MM.1S (cell line): ENCODE data around the gene SLPI.

Experiments
- DNase-seq: peaks from one replicate; pipeline ENCODE4 v3.0.0-alpha.2; 2015
- H2AFZ ChIP-seq: fragments of 300-600 bp; sonication (generic); 2 replicates; pipeline ENCODE4 v1.6.0; 2016; ENCODE audit warnings: antibody characterized with exemption, low read length
- H3F3A ChIP-seq: fragments of 300-600 bp; sonication (generic); 2 replicates; pipeline ENCODE4 v1.6.1; 2016; ENCODE audit warnings: mild to moderate bottlenecking, antibody characterized with exemption, low read length, moderate library complexity, mixed read lengths; ENCODE audit not compliant: insufficient read depth
- H3K27ac ChIP-seq: fragments of 300-600 bp; sonication (generic); 2 replicates; pipeline ENCODE4 v1.5.1; 2016; ENCODE audit warnings: mild to moderate bottlenecking, low read length
- H3K27me3 ChIP-seq: fragments of 300-600 bp; sonication (generic); replicated peaks from 2 replicates; pipeline ENCODE4 v1.6.0; 2016; ENCODE audit warnings: low read length; ENCODE audit not compliant: insufficient read depth
- H3K36me3 ChIP-seq: fragments of 300-600 bp; sonication (generic); replicated peaks from 2 replicates; pipeline ENCODE4 v1.6.1; 2016; ENCODE audit warnings: mild to moderate bottlenecking, low read length, mixed read lengths; ENCODE audit not compliant: insufficient read depth
- H3K4me1 ChIP-seq: fragments of 300-600 bp; sonication (generic); 2 replicates; pipeline ENCODE4 v1.6.1; 2016; ENCODE audit warnings: low read length, mixed read lengths
- H3K4me2 ChIP-seq: fragments of 300-600 bp; sonication (generic); 2 replicates; pipeline ENCODE4 v1.6.0; 2016; ENCODE audit warnings: low read depth, low read length
- H3K4me3 ChIP-seq: fragments of 300-600 bp; sonication (generic); 2 replicates; pipeline ENCODE4 v1.5.1; 2016; ENCODE audit warnings: low read length, mixed read lengths
- H3K79me2 ChIP-seq: fragments of 300-600 bp; sonication (generic); 2 replicates; pipeline ENCODE4 v1.6.1; 2016; ENCODE audit warnings: mixed run types, low read length, mixed read lengths
- H3K9ac ChIP-seq: fragments of 300-600 bp; sonication (generic); 2 replicates; pipeline ENCODE4 v1.6.1; 2016; ENCODE audit warnings: low read length, mixed read lengths
- H3K9me2 ChIP-seq: fragments of 300-600 bp; sonication (generic); replicated peaks from 2 replicates; pipeline ENCODE4 v1.6.1; 2016; ENCODE audit warnings: mild to moderate bottlenecking, low read length, mixed read lengths; ENCODE audit not compliant: insufficient read depth
- H3K9me3 ChIP-seq: fragments of 300-600 bp; sonication (generic); replicated peaks from 2 replicates; pipeline ENCODE4 v1.6.1; 2016; ENCODE audit warnings: mild to moderate bottlenecking, low read length, mixed read lengths; ENCODE audit not compliant: insufficient read depth
- H4K20me1 ChIP-seq: fragments of 300-600 bp; sonication (generic); 2 replicates; pipeline ENCODE4 v1.6.1; 2016; ENCODE audit warnings: mild to moderate bottlenecking, low read length, moderate library complexity, mixed read lengths; ENCODE audit not compliant: insufficient read depth
- EZH2 ChIP-seq: fragments of 300-600 bp; sonication (generic); optimal IDR thresholded peaks from 2 replicates; pipeline ENCODE3; 2017; ENCODE audit warnings: low read depth, mild to moderate bottlenecking, antibody characterized with exemption, low read length, mixed read lengths
- EZH2phosphoT487 ChIP-seq: fragments of 300-600 bp; sonication (generic); IDR thresholded peaks from 2 replicates; pipeline ENCODE4 v1.6.1; 2018; ENCODE audit warnings: antibody characterized with exemption, low read length
- TF ChIP-seq, protein P1 (sequence below): fragments of 300-600 bp; sonication (generic); IDR thresholded peaks from 2 replicates; pipeline ENCODE4 v1.5.1; 2016; ENCODE audit warnings: antibody characterized with exemption, low read length, mixed read lengths

The SLPI gene

GRCh38 chr20:45253261-45253660 is 1.1 kb downstream of the SLPI start:
- TF ChIP-seq EZH2 = no peak
- TF ChIP-seq, protein P1, sequence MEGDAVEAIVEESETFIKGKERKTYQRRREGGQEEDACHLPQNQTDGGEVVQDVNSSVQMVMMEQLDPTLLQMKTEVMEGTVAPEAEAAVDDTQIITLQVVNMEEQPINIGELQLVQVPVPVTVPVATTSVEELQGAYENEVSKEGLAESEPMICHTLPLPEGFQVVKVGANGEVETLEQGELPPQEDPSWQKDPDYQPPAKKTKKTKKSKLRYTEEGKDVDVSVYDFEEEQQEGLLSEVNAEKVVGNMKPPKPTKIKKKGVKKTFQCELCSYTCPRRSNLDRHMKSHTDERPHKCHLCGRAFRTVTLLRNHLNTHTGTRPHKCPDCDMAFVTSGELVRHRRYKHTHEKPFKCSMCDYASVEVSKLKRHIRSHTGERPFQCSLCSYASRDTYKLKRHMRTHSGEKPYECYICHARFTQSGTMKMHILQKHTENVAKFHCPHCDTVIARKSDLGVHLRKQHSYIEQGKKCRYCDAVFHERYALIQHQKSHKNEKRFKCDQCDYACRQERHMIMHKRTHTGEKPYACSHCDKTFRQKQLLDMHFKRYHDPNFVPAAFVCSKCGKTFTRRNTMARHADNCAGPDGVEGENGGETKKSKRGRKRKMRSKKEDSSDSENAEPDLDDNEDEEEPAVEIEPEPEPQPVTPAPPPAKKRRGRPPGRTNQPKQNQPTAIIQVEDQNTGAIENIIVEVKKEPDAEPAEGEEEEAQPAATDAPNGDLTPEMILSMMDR = no peak
- no peak overlapping the region for H3K4me2 ChIP-seq
- no peak for DNase-seq
- no peaks in the 10 kb centered on the region for H3K9me3 ChIP-seq
- H2AFZ ChIP-seq = no peak overlapping the region
- H3K79me2 ChIP-seq = no peaks in the 10 kb centered on the region
- H3K4me1 ChIP-seq = peaks cover 15% of the 10 kb centered on the region
- no peak overlapping the region for H3K4me3 ChIP-seq
- H3K36me3 ChIP-seq = no peaks in the 10 kb centered on the region
- H3K27ac ChIP-seq = no peak overlapping the region
- no peaks in the 10 kb centered on the region for H3K27me3 ChIP-seq
- H3F3A ChIP-seq = peaks cover 15% of the 10 kb centered on the region
- H4K20me1 ChIP-seq = no peaks in the 10 kb centered on the region
- H3K9ac ChIP-seq = no peak overlapping the region
- H3K9me2 ChIP-seq = no peaks in the 10 kb centered on the region

GRCh38 chr20:45251884-45252560 is 2.3 kb downstream of the SLPI start:
- Histone ChIP-seq H3K79me2 (no peaks in the 10 kb centered on the region), H3K4me1 (peaks cover 15% of the 10 kb centered on the region), H3K9me2 (no peaks in the 10 kb centered on the region), H2AFZ (no peak overlapping the region), H3K4me2 (no peak overlapping the region), H3K9me3 (no peaks in the 10 kb centered on the region), H3K9ac (no peak overlapping the region), H3K27me3 (no peaks in the 10 kb centered on the region), H3K27ac (no peak overlapping the region), H3F3A (peaks cover 15% of the 10 kb centered on the region), H3K36me3 (no peaks in the 10 kb centered on the region), H4K20me1 (no peaks in the 10 kb centered on the region), H3K4me3 (no peak overlapping the region)
- TF ChIP-seq EZH2 (no peak), EZH2phosphoT487 (no peak)
- TF ChIP-seq, protein P1 = no peak
- DNase-seq = no peak

GRCh38 chr20:45248609-45249008 is 5.8 kb downstream of the SLPI start:
- no peak for DNase-seq
- H3K9me3 ChIP-seq = no peaks in the 10 kb centered on the region
- H3K27ac ChIP-seq = no peak overlapping the region
- H3K36me3 ChIP-seq = no peaks in the 10 kb centered on the region
- H4K20me1 ChIP-seq = no peaks in the 10 kb centered on the region
- peaks cover 14% of the 10 kb centered on the region; the same call in 1 of the 2 replicates for H3K4me1 ChIP-seq
- no peak overlapping the region for H3K4me2 ChIP-seq
- H2AFZ ChIP-seq = no peak overlapping the region
- H3K9me2 ChIP-seq = no peaks in the 10 kb centered on the region
- H3K9ac ChIP-seq = no peak overlapping the region
- H3K4me3 ChIP-seq = no peak overlapping the region
- TF ChIP-seq, protein P1 = no peak
- TF ChIP-seq EZH2phosphoT487 = no peak
- no peak for TF ChIP-seq EZH2
- H3F3A ChIP-seq = peaks cover 4% of the 10 kb centered on the region; the same call in 1 of the 2 replicates
- H3K27me3 ChIP-seq = no peaks in the 10 kb centered on the region
- no peaks in the 10 kb centered on the region for H3K79me2 ChIP-seq
